Upper lobe of left lung (tissue), 6 donors: ENCODE data around the gene ZHX3. TPM values are rescaled to one million over a fixed set of nuclear protein-coding genes. Genes with fewer than 3 reads are reported as not detected.

ENCODE experiments used
- ATAC-seq, 2 donors: fragments of 200-7000 bp; cut with Tn5 transposase; one replicate each; pipeline ENCODE4 v1.9.1; 2022; ENCODE audit warnings: mild to moderate bottlenecking in 2 of 2, moderate library complexity in 2 of 2; ENCODE audit not compliant: low FRiP score in 2 of 2
- DNase-seq, 2 donors: peaks; one replicate each; pipeline ENCODE4 v3.0.0-alpha.2; 2019 to 2020
- H3K27ac ChIP-seq, 4 donors: fragments of 200-600 bp; sonication (generic); one replicate each; pipeline ENCODE4 v1.5.1; 2016 to 2019
- H3K27me3 ChIP-seq, 4 donors: fragments of 200-600 bp; sonication (generic); one replicate each; pipeline ENCODE4 v1.5.1; 2017 to 2019
- H3K36me3 ChIP-seq, 4 donors: fragments of 200-600 bp; sonication (generic); one replicate each; pipeline ENCODE4 v1.5.1; 2016 to 2019
- H3K4me1 ChIP-seq, 4 donors: fragments of 200-600 bp; sonication (generic); one replicate each; pipeline ENCODE4 v1.5.1; 2018 to 2019
- H3K4me3 ChIP-seq, 4 donors: fragments of 200-600 bp; sonication (generic); one replicate each; pipeline ENCODE4 v1.5.1; 2017 to 2019; ENCODE audit warnings: mild to moderate bottlenecking in 2 of 4, moderate library complexity in 1 of 4
- H3K9me3 ChIP-seq, 4 donors: fragments of 200-600 bp; sonication (generic); one replicate each; pipeline ENCODE4 v1.5.1; 2018 to 2019
- CTCF ChIP-seq, 6 experiments: fragments of 450-650 bp in 4 of 6; fragments of 200-600 bp in 2 of 6; sonication (generic) in 2 of 6; IDR thresholded peaks; one replicate each; pipeline ENCODE4 v1.5.1; 2016 to 2019; ENCODE audit warnings: antibody characterized with exemption in 6 of 6
- EP300 ChIP-seq, 4 donors: sonication (generic); formaldehyde crosslinking; IDR thresholded peaks; one replicate each; pipeline ENCODE4 v1.5.1; 2017; ENCODE audit warnings: antibody characterized with exemption in 4 of 4, control low read depth in 2 of 4
- POLR2A ChIP-seq, 4 donors: fragments of 450-650 bp; IDR thresholded peaks; one replicate each; pipeline ENCODE4 v1.5.1; 2016 to 2017; ENCODE audit warnings: antibody characterized with exemption in 4 of 4, mild to moderate bottlenecking in 2 of 4
- POLR2AphosphoS5 ChIP-seq, 2 donors: sonication (generic); formaldehyde crosslinking; IDR thresholded peaks; one replicate each; pipeline ENCODE4 v1.5.1; 2017; ENCODE audit warnings: antibody characterized with exemption in 2 of 2
- WGBS, 2 donors: methylation state at CpG; one replicate each; pipeline ENCODE4 v1.1.5; 2017 to 2018; 5-methylcytosine and 5-hydroxymethylcytosine counted together
- total RNA-seq, 6 donors: library from RNA; depleted of rRNA in 4 of 6; stranded (reverse); fragments of >200 nt in 4 of 6; gene quantifications; one replicate each; pipeline versions ENCODE4 v1.1.0 to v1.2.1, GENCODE V29; 2016 to 2021
- donor health status: DM: no; HTN: no; CAD: no; lungs with moderate emphysema.
- donor health status: DM: no; HTN: yes; CAD: no; lungs with severe emphysema.

ZHX3 gene
- total RNA-seq, 6 donors from 2014 or later: 30.4 to 57.5 (median 44.9) TPM

DNA sequence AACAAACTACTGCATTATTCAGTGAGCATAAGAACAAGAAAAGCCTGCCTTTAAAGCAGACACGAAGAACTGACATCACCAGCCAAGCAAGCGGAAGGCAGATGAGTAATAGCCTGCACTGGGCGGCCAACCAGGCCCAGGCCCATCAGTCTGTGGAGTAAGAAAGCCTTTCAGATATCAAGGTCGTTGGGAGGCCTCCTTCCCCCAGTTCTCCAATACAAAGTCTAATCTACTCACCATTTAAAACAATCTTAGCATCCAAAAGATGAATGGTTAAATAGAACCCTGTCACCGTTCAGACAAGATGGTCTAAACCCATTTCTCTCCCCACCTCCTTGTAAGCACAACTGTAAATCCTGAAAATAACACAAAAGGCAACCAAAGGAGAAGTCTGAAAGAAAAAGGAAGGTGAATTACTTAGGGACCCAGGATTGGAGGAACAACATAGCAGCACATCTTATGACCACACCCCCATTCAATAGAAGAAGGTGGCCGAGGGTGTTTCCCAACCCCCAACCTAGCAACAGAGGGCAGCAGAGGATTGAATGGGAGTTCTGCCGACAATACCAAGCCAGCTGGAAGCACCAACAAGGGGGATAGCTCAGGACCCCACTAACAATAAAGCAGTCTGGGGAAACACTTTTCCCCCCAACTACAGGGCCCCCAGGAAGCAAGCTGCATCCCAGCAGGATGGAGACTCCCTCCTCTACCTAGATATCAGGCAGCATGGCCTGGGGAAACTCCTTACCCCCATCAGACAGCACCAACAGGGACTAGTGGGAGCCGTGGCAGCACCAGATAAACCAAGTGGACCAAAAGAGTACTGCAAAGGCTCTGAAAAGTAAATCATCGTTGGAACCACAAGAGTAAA, 67.9 kb downstream of the ZHX3 start:
- ATAC-seq: peak; percentile 72 to 93
- H3K27me3 ChIP-seq: no peaks in the 10 kb centered on the region
- peaks cover 44 to 53% (median 47%) of the 10 kb centered on the region in 4 donors for H3K4me1 ChIP-seq
- H3K4me3 ChIP-seq: no peak overlapping the region
- no peaks in the 10 kb centered on the region for H3K9me3 ChIP-seq
- no peak for TF ChIP-seq EP300 (IDR thresholded peaks at IDR 0.05)
- TF ChIP-seq POLR2AphosphoS5 (IDR thresholded peaks at IDR 0.05): no peak
- no peak for TF ChIP-seq POLR2A (IDR thresholded peaks at IDR 0.05)
- peak in 4 of 6 experiments; percentile 14 to 31 (median 22) for TF ChIP-seq CTCF (IDR thresholded peaks at IDR 0.05)
- 44 to 53% methylated on average over 9 of the region's 9 CpGs for WGBS, 2 donors
- H3K27ac ChIP-seq: peak overlapping the region; percentile 74 to 89 (median 79)
- peak in 1 of 2 donors; percentile 29 for DNase-seq
- no peaks in the 10 kb centered on the region for H3K36me3 ChIP-seq

- ATAC-seq: peak; percentile 38 to 71
- DNase-seq: no peak
- Histone ChIP-seq H3K4me1 (peaks cover 46 to 58% (median 48%) of the 10 kb centered on the region in 4 donors), H3K27me3 (no peaks in the 10 kb centered on the region), H3K9me3 (no peaks in the 10 kb centered on the region), H3K36me3 (no peaks in the 10 kb centered on the region), H3K27ac (peak overlapping the region; percentile 74 to 89 (median 82)), H3K4me3 (no peak overlapping the region)
- TF ChIP-seq POLR2A (IDR thresholded peaks at IDR 0.05) (no peak), EP300 (IDR thresholded peaks at IDR 0.05) (peak; percentile 40 to 90 (median 77)), CTCF (IDR thresholded peaks at IDR 0.05) (no peak), POLR2AphosphoS5 (IDR thresholded peaks at IDR 0.05) (peak; percentile 34 to 78)
- WGBS, 2 donors: 30 to 57% methylated on average over 4 of the region's 4 CpGs
Observed at GRCh38 chr20:41248368-41249024, 69.0 kb downstream of the ZHX3 start.

- Histone ChIP-seq H3K27me3 (no peaks in the 10 kb centered on the region), H3K4me3 (no peak overlapping the region), H3K9me3 (no peaks in the 10 kb centered on the region), H3K4me1 (peaks cover 46 to 58% (median 48%) of the 10 kb centered on the region in 4 donors), H3K36me3 (no peaks in the 10 kb centered on the region), H3K27ac (peak overlapping the region; percentile 74 to 89 (median 82))
- 80 to 83% methylated on average over 7 of the region's 7 CpGs for WGBS, 2 donors
- DNase-seq (no peak), ATAC-seq (no peak)
- no peak for TF ChIP-seq EP300 (IDR thresholded peaks at IDR 0.05)
Observed at GRCh38 chr20:41247523-41248367, 69.8 kb downstream of the ZHX3 start.

- H3K27ac ChIP-seq: peak overlapping the region; percentile 22 to 89 (median 64)
- 29 to 47% methylated on average over 2 of the region's 2 CpGs for WGBS, 2 donors
- H3K4me3 ChIP-seq: no peak overlapping the region
- ATAC-seq: no peak
- H3K36me3 ChIP-seq: no peaks in the 10 kb centered on the region
- TF ChIP-seq POLR2A (IDR thresholded peaks at IDR 0.05): no peak
- TF ChIP-seq EP300 (IDR thresholded peaks at IDR 0.05): no peak
- TF ChIP-seq POLR2AphosphoS5 (IDR thresholded peaks at IDR 0.05): no peak
- no peak for TF ChIP-seq CTCF (IDR thresholded peaks at IDR 0.05)
- no peak for DNase-seq
- H3K4me1 ChIP-seq: peaks cover 42 to 57% (median 48%) of the 10 kb centered on the region in 4 donors
- no peaks in the 10 kb centered on the region for H3K9me3 ChIP-seq
- no peaks in the 10 kb centered on the region for H3K27me3 ChIP-seq
Observed at GRCh38 chr20:41245086-41245707, 72.3 kb downstream of the ZHX3 start.
